NT2/D1 (cell line): Measurements from ENCODE around the gene DDX11.
"Not testable (repeated sequence)": the region's sequence is repeated elsewhere in the genome, so short reads cannot be mapped to it uniquely, and the experiment has no call there.

Experiments used
- DNase-seq: peaks from one replicate; pipeline ENCODE4 v3.0.0-alpha.2; 2011; ENCODE audit warnings: low read depth, low spot score
- H3K27me3 ChIP-seq: 2 replicates; pipeline ENCODE4 v1.6.0; 2011; ENCODE audit warnings: mild to moderate bottlenecking; ENCODE audit not compliant: insufficient read length, insufficient read depth
- H3K36me3 ChIP-seq: 2 replicates; pipeline ENCODE4 v1.6.1; 2011; ENCODE audit warnings: mild to moderate bottlenecking, low read length, mixed read lengths; ENCODE audit not compliant: insufficient read depth, insufficient read length
- H3K4me1 ChIP-seq: 2 replicates; pipeline ENCODE4 v1.5.1; 2011; ENCODE audit not compliant: insufficient read depth, insufficient read length
- H3K4me3 ChIP-seq: 2 replicates; pipeline ENCODE4 v1.5.1; 2011; ENCODE audit warnings: low read depth; ENCODE audit not compliant: insufficient read length
- H3K9ac ChIP-seq: 2 replicates; pipeline ENCODE4 v1.6.0; 2011; ENCODE audit warnings: low read depth; ENCODE audit not compliant: insufficient read length
- H3K9me3 ChIP-seq: 2 replicates; pipeline ENCODE4 v1.5.1; 2011; ENCODE audit warnings: mild to moderate bottlenecking, low read length; ENCODE audit not compliant: insufficient read depth
- SUZ12 ChIP-seq: IDR thresholded peaks from 2 replicates; pipeline ENCODE4 v1.6.1; 2011; ENCODE audit not compliant: insufficient read length, insufficient read depth; ENCODE audit errors: extremely low read depth
- YY1 ChIP-seq: IDR thresholded peaks from 2 replicates; pipeline ENCODE4 v1.6.1; 2011; ENCODE audit not compliant: insufficient read length, insufficient read depth
- ZNF274 ChIP-seq: IDR thresholded peaks from 2 replicates; pipeline ENCODE4 v1.6.1; 2011; ENCODE audit warnings: mild to moderate bottlenecking, low read depth, low read length

DDX11 gene

GRCh38 chr12:31033681-31034080 lies 40.0 kb upstream of the DDX11 start:
- Histone ChIP-seq H3K4me1 (no peaks in the 10 kb centered on the region), H3K9ac (no peak overlapping the region), H3K27me3 (peaks cover 7% of the 10 kb centered on the region), H3K9me3 (no peaks in the 10 kb centered on the region), H3K4me3 (no peak overlapping the region), H3K36me3 (no peaks in the 10 kb centered on the region)
- no peak for TF ChIP-seq YY1
- no peak for TF ChIP-seq ZNF274
- TF ChIP-seq SUZ12: no peak
- no peak for DNase-seq

- no peaks in the 10 kb centered on the region for H3K9me3 ChIP-seq
- H3K9ac ChIP-seq: no peak overlapping the region
- no peaks in the 10 kb centered on the region for H3K4me1 ChIP-seq
- peaks cover 7% of the 10 kb centered on the region for H3K27me3 ChIP-seq
- no peak overlapping the region for H3K4me3 ChIP-seq
- no peak for DNase-seq
- no peak for TF ChIP-seq SUZ12
- TF ChIP-seq ZNF274: no peak
- no peak for TF ChIP-seq YY1
- H3K36me3 ChIP-seq: no peaks in the 10 kb centered on the region
Measured at GRCh38 chr12:31034372-31034771, 39.3 kb upstream of the DDX11 start.

- no peaks in the 10 kb centered on the region for H3K36me3 ChIP-seq
- H3K9ac ChIP-seq: no peak overlapping the region
- H3K9me3 ChIP-seq: no peaks in the 10 kb centered on the region
- DNase-seq: no peak
- peaks cover 7% of the 10 kb centered on the region for H3K27me3 ChIP-seq
- TF ChIP-seq ZNF274: no peak
- no peak for TF ChIP-seq YY1
- no peak for TF ChIP-seq SUZ12
- H3K4me1 ChIP-seq: no peaks in the 10 kb centered on the region
- no peak overlapping the region for H3K4me3 ChIP-seq
Measured at GRCh38 chr12:31035226-31035625, 38.4 kb upstream of the DDX11 start.

- Histone ChIP-seq H3K36me3 (no peaks in the 10 kb centered on the region), H3K9ac (no peak overlapping the region), H3K4me3 (no peak overlapping the region), H3K4me1 (no peaks in the 10 kb centered on the region), H3K9me3 (no peaks in the 10 kb centered on the region), H3K27me3 (peaks cover 7% of the 10 kb centered on the region)
- TF ChIP-seq YY1: no peak
- TF ChIP-seq SUZ12: no peak
- no peak for TF ChIP-seq ZNF274
- no peak for DNase-seq
Measured at GRCh38 chr12:31035967-31036665, 37.5 kb upstream of the DDX11 start.

- Histone ChIP-seq H3K4me3 (no peak overlapping the region), H3K9me3 (no peaks in the 10 kb centered on the region), H3K36me3 (no peaks in the 10 kb centered on the region), H3K4me1 (no peaks in the 10 kb centered on the region), H3K27me3 (peaks cover 7% of the 10 kb centered on the region), H3K9ac (no peak overlapping the region)
- no peak for DNase-seq
- no peak for TF ChIP-seq ZNF274
- TF ChIP-seq YY1: no peak
- TF ChIP-seq SUZ12: no peak
Measured at GRCh38 chr12:31037028-31037427, 36.6 kb upstream of the DDX11 start.

- Histone ChIP-seq H3K4me3 (no peak overlapping the region), H3K36me3 (no peaks in the 10 kb centered on the region), H3K27me3 (peaks cover 5% of the 10 kb centered on the region), H3K4me1 (no peaks in the 10 kb centered on the region), H3K9me3 (no peaks in the 10 kb centered on the region), H3K9ac (no peak overlapping the region)
- no peak for TF ChIP-seq YY1
- TF ChIP-seq SUZ12: no peak
- TF ChIP-seq ZNF274: no peak
- no peak for DNase-seq
Measured at GRCh38 chr12:31037931-31038330, 35.7 kb upstream of the DDX11 start.

- DNase-seq: no peak
- Histone ChIP-seq H3K9me3 (no peaks in the 10 kb centered on the region), H3K36me3 (no peaks in the 10 kb centered on the region), H3K27me3 (no peaks in the 10 kb centered on the region), H3K4me3 (no peak overlapping the region), H3K4me1 (no peaks in the 10 kb centered on the region), H3K9ac (no peak overlapping the region)
- no peak for TF ChIP-seq YY1
- TF ChIP-seq ZNF274: no peak
- TF ChIP-seq SUZ12: no peak
Measured at GRCh38 chr12:31041033-31041564, 32.6 kb upstream of the DDX11 start.

- not testable (repeated sequence) for H3K9me3 ChIP-seq, H3K9ac ChIP-seq, H3K4me3 ChIP-seq, DNase-seq, H3K36me3 ChIP-seq, H3K4me1 ChIP-seq, H3K27me3 ChIP-seq
Measured at GRCh38 chr12:31050143-31050542, 23.5 kb upstream of the DDX11 start.

GRCh38 chr12:31050548-31050947 lies 23.1 kb upstream of the DDX11 start:
- not testable (repeated sequence) for H3K4me1 ChIP-seq, H3K9ac ChIP-seq, H3K4me3 ChIP-seq, H3K27me3 ChIP-seq, DNase-seq, H3K36me3 ChIP-seq, H3K9me3 ChIP-seq

- H3K4me3 ChIP-seq, H3K36me3 ChIP-seq, H3K27me3 ChIP-seq, H3K4me1 ChIP-seq, H3K9ac ChIP-seq, DNase-seq, H3K9me3 ChIP-seq: not testable (repeated sequence)
Measured at GRCh38 chr12:31051692-31052091, 22.0 kb upstream of the DDX11 start.
